ENCODE results near the gene SRP54. TPM values are rescaled to one million over a fixed set of nuclear protein-coding genes. Genes with fewer than 3 reads are reported as not detected.

The SRP54 gene
- total and polyA plus RNA-seq, 8 donors: 20.9 to 42.2 (median 33.9) TPM

DNA sequence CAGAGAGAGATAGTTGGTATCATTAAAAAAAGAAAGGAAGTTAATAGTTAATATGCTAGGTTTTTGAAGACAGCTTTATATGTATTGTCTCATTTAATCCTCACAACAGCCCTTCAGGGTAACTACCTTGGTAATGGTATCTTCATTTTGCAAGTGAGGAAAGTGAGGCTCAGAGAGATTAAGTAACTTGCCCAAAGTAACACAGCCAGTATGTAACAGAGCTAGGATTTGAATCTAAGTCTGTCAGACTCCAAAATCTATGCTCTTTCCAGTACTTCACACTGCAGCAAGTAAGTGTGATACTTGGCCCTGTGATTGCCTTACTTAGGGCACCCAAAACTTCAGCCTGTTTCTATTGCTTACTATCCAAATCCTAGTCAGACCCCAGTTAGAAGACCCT is 7.0 kb downstream of the SRP54 start:
- Histone ChIP-seq H3K27ac (no peak overlapping the region), H3K27me3 (no peaks in the 10 kb centered on the region), H3K4me3 (no peak overlapping the region), H3K9me3 (no peaks in the 10 kb centered on the region), H3K4me1 (peaks cover 4 to 27% (median 19%) of the 10 kb centered on the region in 3 donors), H3K36me3 (no peaks in the 10 kb centered on the region)
- no peak for FAIRE-seq
- no peak for TF ChIP-seq CTCF (IDR thresholded peaks at IDR 0.05)
- DNase-seq: no peak
- ATAC-seq: no peak
- intact Hi-C loops (cut with DNase I): no loop called here

- WGBS, 2 donors: 96 to 100% methylated on average over 3 of the region's 3 CpGs
- no peak overlapping the region for H3K4me3 ChIP-seq
- intact Hi-C loops (cut with DNase I): no loop called here
- no peak overlapping the region for H3K27ac ChIP-seq
- H3K4me1 ChIP-seq: peaks cover 0 to 18% (median 4%) of the 10 kb centered on the region in 3 donors
- DNase-seq: no peak
- no peaks in the 10 kb centered on the region for H3K27me3 ChIP-seq
- no peak for ATAC-seq
- no peaks in the 10 kb centered on the region for H3K36me3 ChIP-seq
- TF ChIP-seq CTCF (IDR thresholded peaks at IDR 0.05): no peak
- FAIRE-seq: no peak
- H3K9me3 ChIP-seq: no peaks in the 10 kb centered on the region
These were observed 10.6 kb downstream of the SRP54 start for GRCh38 chr14:34993426-34993825.

GRCh38 chr14:34994668-34995067 is 11.9 kb downstream of the SRP54 start:
- intact Hi-C loops (cut with DNase I): no loop called here
- H3K4me3 ChIP-seq: no peak overlapping the region
- H3K4me1 ChIP-seq: peaks cover 0 to 14% (median 0%) of the 10 kb centered on the region in 3 donors
- no peak for FAIRE-seq
- no peak overlapping the region for H3K27ac ChIP-seq
- no peak for DNase-seq
- ATAC-seq: peak in 1 of 4 donors; percentile 40
- WGBS, 2 donors: 55 to 82% methylated on average over 2 of the region's 2 CpGs
- H3K36me3 ChIP-seq: peaks cover 0 to 2% (median 1%) of the 10 kb centered on the region in 3 donors
- TF ChIP-seq CTCF (IDR thresholded peaks at IDR 0.05): no peak
- no peaks in the 10 kb centered on the region for H3K9me3 ChIP-seq
- H3K27me3 ChIP-seq: no peaks in the 10 kb centered on the region

DNA sequence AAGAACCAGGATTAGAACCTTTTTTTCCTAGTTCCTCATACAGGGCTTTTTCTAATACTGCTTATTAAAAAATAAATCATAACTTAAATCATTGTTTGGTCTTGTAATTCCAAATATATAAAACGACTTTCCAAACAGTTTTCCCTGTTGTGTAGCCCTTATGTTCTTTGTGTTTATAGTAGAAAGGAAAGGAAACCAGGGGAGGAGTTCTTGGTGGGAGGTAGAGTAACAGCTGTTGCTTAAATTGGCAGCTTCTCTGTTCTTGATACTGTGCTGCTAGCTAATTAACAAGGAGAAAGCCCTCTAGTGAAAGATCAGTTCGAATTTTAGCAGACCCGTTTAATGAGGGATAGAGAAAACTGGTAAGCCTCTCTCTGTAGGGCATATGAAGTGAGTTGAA is 15.0 kb downstream of the SRP54 start:
- DNase-seq (no peak), ATAC-seq (no peak), FAIRE-seq (no peak)
- H3K36me3 ChIP-seq: peaks cover 0 to 22% (median 6%) of the 10 kb centered on the region in 3 donors
- H3K4me3 ChIP-seq: no peak overlapping the region
- peaks cover 0 to 3% (median 0%) of the 10 kb centered on the region in 3 donors for H3K4me1 ChIP-seq
- 40 to 52% methylated on average over 3 of the region's 3 CpGs for WGBS, 2 donors
- no peak overlapping the region for H3K27ac ChIP-seq
- intact Hi-C loops (cut with DNase I): no loop called here
- no peak for TF ChIP-seq CTCF (IDR thresholded peaks at IDR 0.05)
- H3K27me3 ChIP-seq: no peaks in the 10 kb centered on the region
- no peaks in the 10 kb centered on the region for H3K9me3 ChIP-seq

DNA sequence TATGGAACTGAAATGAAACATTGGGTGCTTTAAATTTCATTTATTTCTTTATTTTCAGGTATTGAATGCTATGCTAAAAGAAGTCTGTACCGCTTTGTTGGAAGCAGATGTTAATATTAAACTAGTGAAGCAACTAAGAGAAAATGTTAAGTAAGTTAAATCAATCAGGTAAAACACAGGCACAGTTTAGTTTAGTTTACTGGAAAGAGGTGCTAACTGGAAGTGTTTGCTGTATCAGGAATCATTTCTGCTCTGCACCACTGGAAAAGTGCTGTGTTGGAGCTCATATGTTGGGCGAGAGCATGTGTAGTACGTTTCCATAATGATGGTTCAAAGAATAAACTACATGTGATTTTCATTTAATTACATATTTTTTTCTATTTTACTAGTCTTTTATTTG is 16.7 kb downstream of the SRP54 start:
- DNase-seq: no peak
- FAIRE-seq: no peak
- Histone ChIP-seq H3K27me3 (no peaks in the 10 kb centered on the region), H3K9me3 (no peaks in the 10 kb centered on the region), H3K27ac (no peak overlapping the region), H3K4me1 (peaks cover 0 to 3% (median 0%) of the 10 kb centered on the region in 3 donors), H3K36me3 (peaks cover 0 to 22% (median 6%) of the 10 kb centered on the region in 3 donors), H3K4me3 (no peak overlapping the region)
- ATAC-seq: no peak
- TF ChIP-seq CTCF (IDR thresholded peaks at IDR 0.05): no peak
- intact Hi-C loops (cut with DNase I): no loop called here
- WGBS, 2 donors: 81 to 87% methylated on average over 3 of the region's 3 CpGs

All from pancreas (tissue), 10 donors.